ENCODE data around the gene PITPNC1. TPM values are rescaled to one million over a fixed set of nuclear protein-coding genes. Genes with fewer than 3 reads are reported as not detected.

The PITPNC1 gene
- total RNA-seq, 1 donor from 2014 or later, result 12.4 TPM

- Histone ChIP-seq H3K9ac (ENCODE audit: low read length) (no peak overlapping the region), H3K36me3 (ENCODE audit: insufficient read depth, low read length) (no peaks in the 10 kb centered on the region), H2AFZ (ENCODE audit: low read depth, low read length) (no peak overlapping the region), H3K9me3 (ENCODE audit: insufficient read depth, low read depth, low read length) (peaks cover 6% of the 10 kb centered on the region), H3K27me3 (ENCODE audit: insufficient read depth, low read length) (no peaks in the 10 kb centered on the region), H3K4me3 (ENCODE audit: insufficient read depth, low read depth, low read length) (no peak overlapping the region), H3K4me2 (ENCODE audit: low read length) (no peak overlapping the region), H3K27ac (ENCODE audit: low read depth, low read length) (no peak overlapping the region), H3K79me2 (ENCODE audit: insufficient read depth, low read length) (no peaks in the 10 kb centered on the region), H3K4me1 (ENCODE audit: insufficient read depth, low read length) (no peaks in the 10 kb centered on the region), H4K20me1 (ENCODE audit: insufficient read depth, low read length) (no peaks in the 10 kb centered on the region)
- Mint-ChIP-seq H3K4me3 (ENCODE audit: unreplicated experiment) (no peak overlapping the region), H3K27me3 (ENCODE audit: low read depth, unreplicated experiment) (no peaks in the 10 kb centered on the region), H3K9me3 (ENCODE audit: unreplicated experiment) (peaks cover 14% of the 10 kb centered on the region), H3K27ac (ENCODE audit: unreplicated experiment) (no peak overlapping the region), H3K4me1 (ENCODE audit: low read depth, unreplicated experiment) (no peaks in the 10 kb centered on the region), H3K36me3 (ENCODE audit: low read depth, unreplicated experiment) (peaks cover 4% of the 10 kb centered on the region)
- TF ChIP-seq EZH2 (IDR thresholded peaks at IDR 0.05; ENCODE audit: insufficient read depth, low read length), result no peak
- no peak for TF ChIP-seq CTCF (IDR thresholded peaks at IDR 0.05; ENCODE audit: insufficient read depth, low read depth, low read length)
- DNase-seq (ENCODE audit: low read depth) (no peak), FAIRE-seq (no peak)
Observed at GRCh38 chr17:67459985-67460384, 82.9 kb downstream of the PITPNC1 start.

- H3K27me3 ChIP-seq (ENCODE audit: insufficient read depth, low read length), result no peaks in the 10 kb centered on the region
- Mint-ChIP-seq H3K36me3 (ENCODE audit: low read depth, unreplicated experiment) (peaks cover 4% of the 10 kb centered on the region), H3K9me3 (ENCODE audit: unreplicated experiment) (peaks cover 14% of the 10 kb centered on the region), H3K27me3 (ENCODE audit: low read depth, unreplicated experiment) (no peaks in the 10 kb centered on the region), H3K4me1 (ENCODE audit: low read depth, unreplicated experiment) (no peaks in the 10 kb centered on the region), H3K4me3 (ENCODE audit: unreplicated experiment) (no peak overlapping the region), H3K27ac (ENCODE audit: unreplicated experiment) (no peak overlapping the region)
- H3K79me2 ChIP-seq (ENCODE audit: insufficient read depth, low read length), result no peaks in the 10 kb centered on the region
- H3K36me3 ChIP-seq (ENCODE audit: insufficient read depth, low read length), result no peaks in the 10 kb centered on the region
- H3K4me1 ChIP-seq (ENCODE audit: insufficient read depth, low read length), result no peaks in the 10 kb centered on the region
- no peak overlapping the region for H2AFZ ChIP-seq (ENCODE audit: low read depth, low read length)
- no peak for TF ChIP-seq CTCF (IDR thresholded peaks at IDR 0.05; ENCODE audit: insufficient read depth, low read depth, low read length)
- TF ChIP-seq EZH2 (IDR thresholded peaks at IDR 0.05; ENCODE audit: insufficient read depth, low read length), result no peak
- no peak overlapping the region for H3K4me2 ChIP-seq (ENCODE audit: low read length)
- FAIRE-seq, result no peak
- DNase-seq (ENCODE audit: low read depth), result no peak
- H3K4me3 ChIP-seq (ENCODE audit: insufficient read depth, low read depth, low read length), result no peak overlapping the region
- peaks cover 6% of the 10 kb centered on the region for H3K9me3 ChIP-seq (ENCODE audit: insufficient read depth, low read depth, low read length)
- H4K20me1 ChIP-seq (ENCODE audit: insufficient read depth, low read length), result peaks cover 1% of the 10 kb centered on the region
- H3K9ac ChIP-seq (ENCODE audit: low read length), result no peak overlapping the region
- H3K27ac ChIP-seq (ENCODE audit: low read depth, low read length), result no peak overlapping the region
Observed at GRCh38 chr17:67461228-67461780, 84.2 kb downstream of the PITPNC1 start.

GRCh38 chr17:67461876-67462275 is 84.8 kb downstream of the PITPNC1 start:
- TF ChIP-seq EZH2 (IDR thresholded peaks at IDR 0.05; ENCODE audit: insufficient read depth, low read length), result no peak
- no peak for TF ChIP-seq CTCF (IDR thresholded peaks at IDR 0.05; ENCODE audit: insufficient read depth, low read depth, low read length)
- Histone ChIP-seq H3K9me3 (ENCODE audit: insufficient read depth, low read depth, low read length) (peaks cover 6% of the 10 kb centered on the region), H2AFZ (ENCODE audit: low read depth, low read length) (no peak overlapping the region), H3K9ac (ENCODE audit: low read length) (no peak overlapping the region), H3K4me3 (ENCODE audit: insufficient read depth, low read depth, low read length) (no peak overlapping the region), H3K36me3 (ENCODE audit: insufficient read depth, low read length) (no peaks in the 10 kb centered on the region), H3K27ac (ENCODE audit: low read depth, low read length) (no peak overlapping the region), H3K27me3 (ENCODE audit: insufficient read depth, low read length) (no peaks in the 10 kb centered on the region), H3K4me2 (ENCODE audit: low read length) (no peak overlapping the region), H3K4me1 (ENCODE audit: insufficient read depth, low read length) (no peaks in the 10 kb centered on the region), H3K79me2 (ENCODE audit: insufficient read depth, low read length) (no peaks in the 10 kb centered on the region), H4K20me1 (ENCODE audit: insufficient read depth, low read length) (peaks cover 3% of the 10 kb centered on the region)
- H3K4me1 Mint-ChIP-seq (ENCODE audit: low read depth, unreplicated experiment), result no peaks in the 10 kb centered on the region
- FAIRE-seq, result no peak
- H3K27ac Mint-ChIP-seq (ENCODE audit: unreplicated experiment), result no peak overlapping the region
- H3K4me3 Mint-ChIP-seq (ENCODE audit: unreplicated experiment), result no peak overlapping the region
- H3K9me3 Mint-ChIP-seq (ENCODE audit: unreplicated experiment), result peaks cover 13% of the 10 kb centered on the region
- peaks cover 4% of the 10 kb centered on the region for H3K36me3 Mint-ChIP-seq (ENCODE audit: low read depth, unreplicated experiment)
- no peaks in the 10 kb centered on the region for H3K27me3 Mint-ChIP-seq (ENCODE audit: low read depth, unreplicated experiment)
- DNase-seq (ENCODE audit: low read depth), result no peak
